IMR-90 (cell line): ENCODE measurements around the gene TAAR9. TPM values are rescaled to one million over a fixed set of nuclear protein-coding genes. Genes with fewer than 3 reads are reported as not detected.

ENCODE experiments used
- ATAC-seq: fragments of 200-7000 bp; cut with Tn5 transposase; 2 replicates; pipeline ENCODE4 v1.9.1; 2020; ENCODE audit warnings: low read depth, mild to moderate bottlenecking, moderate library complexity
- BruUV-seq: library from RNA; stranded (reverse); fragments of 400-500 nt; replicated peaks from 2 replicates; lab custom pipeline; 2021; lab: Mats Ljungman, UMichigan
- CTCF ChIA-PET: fragments of 300-600 bp; formaldehyde crosslinking; extraction: SDS; loops from one replicate; lab custom pipeline; 2021; ENCODE audit warnings: antibody characterized with exemption; lab: Yijun Ruan, JAX
- POLR2A ChIA-PET: fragments of 300-600 bp; sonication (Branson Sonifier 250); formaldehyde crosslinking; loops from one replicate; lab custom pipeline; 2022; ENCODE audit warnings: antibody characterized with exemption; ENCODE audit not compliant: unreplicated experiment; lab: Charles Lee
- DNase-seq: peaks from one replicate; pipeline ENCODE4 v3.0.0; 2013
- H2AFZ ChIP-seq: replicated peaks from 2 replicates; pipeline ENCODE3; 2013; ENCODE audit warnings: low read length, mild to moderate bottlenecking; ENCODE audit not compliant: poor library complexity
- H2AK5ac ChIP-seq: 2 replicates; pipeline ENCODE4 v1.6.1; 2013; ENCODE audit warnings: low read depth, low read length, inconsistent platforms
- H2AK9ac ChIP-seq: replicated peaks from 2 replicates; pipeline ENCODE3; 2013; ENCODE audit warnings: mild to moderate bottlenecking, low read depth, low read length, moderate library complexity; ENCODE audit not compliant: poor library complexity
- H2BK120ac ChIP-seq: 2 replicates; pipeline ENCODE4 v1.6.1; 2013; ENCODE audit warnings: low read depth, low read length, inconsistent platforms
- H2BK15ac ChIP-seq: 3 replicates; pipeline ENCODE4 v1.6.1; 2013; ENCODE audit warnings: low read depth, low read length, inconsistent platforms
- H2BK20ac ChIP-seq: 2 replicates; pipeline ENCODE4 v1.6.1; 2013; ENCODE audit warnings: low read depth, mild to moderate bottlenecking, inconsistent platforms, low read length, moderate library complexity
- H2BK5ac ChIP-seq: 2 replicates; pipeline ENCODE4 v1.6.1; 2013; ENCODE audit warnings: mild to moderate bottlenecking, low read depth, low read length, inconsistent platforms; ENCODE audit not compliant: poor library complexity, severe bottlenecking
- H3K14ac ChIP-seq: replicated peaks from 2 replicates; pipeline ENCODE4 v1.6.1; 2013; ENCODE audit warnings: low read depth, low read length, inconsistent platforms
- H3K18ac ChIP-seq: 2 replicates; pipeline ENCODE4 v1.6.1; 2013; ENCODE audit warnings: low read depth, low read length, control low read depth
- H3K23ac ChIP-seq: 2 replicates; pipeline ENCODE4 v1.6.1; 2013; ENCODE audit warnings: low read depth, low read length, inconsistent platforms
- H3K27ac ChIP-seq: 2 replicates; pipeline ENCODE4 v1.5.1; 2013; ENCODE audit warnings: mild to moderate bottlenecking, control low read depth, low read length; ENCODE audit not compliant: insufficient read depth
- H3K27me3 ChIP-seq: 2 replicates; pipeline ENCODE4 v1.6.1; 2013; ENCODE audit warnings: low read length; ENCODE audit not compliant: control insufficient read depth, insufficient read depth
- H3K36me3 ChIP-seq: 2 replicates; pipeline ENCODE4 v1.6.1; 2013; ENCODE audit warnings: low read length, mixed read lengths; ENCODE audit not compliant: control insufficient read depth, insufficient read depth
- H3K4ac ChIP-seq: 2 replicates; pipeline ENCODE4 v1.6.1; 2013; ENCODE audit warnings: low read depth, low read length, inconsistent platforms
- H3K4me1 ChIP-seq: 2 replicates; pipeline ENCODE4 v1.6.1; 2013; ENCODE audit warnings: low read length, mixed read lengths; ENCODE audit not compliant: control insufficient read depth, insufficient read depth
- H3K4me2 ChIP-seq: 2 replicates; pipeline ENCODE4 v1.6.1; 2013; ENCODE audit warnings: low read depth, mild to moderate bottlenecking, control low read depth, low read length, moderate library complexity
- H3K4me3 ChIP-seq: 2 replicates; pipeline ENCODE4 v1.5.1; 2013; ENCODE audit warnings: low read depth, mild to moderate bottlenecking, control low read depth, low read length, moderate library complexity; ENCODE audit not compliant: insufficient read depth
- H3K56ac ChIP-seq: 2 replicates; pipeline ENCODE4 v1.6.1; 2013; ENCODE audit warnings: low read length, inconsistent platforms; ENCODE audit not compliant: insufficient read depth; ENCODE audit errors: extremely low read depth
- H3K79me1 ChIP-seq, 2 experiments: 2 replicates each; pipeline ENCODE4 v1.6.1; 2013; ENCODE audit warnings: low read length in 2 of 2, inconsistent platforms in 1 of 2, low read depth in 1 of 2
- H3K9ac ChIP-seq: 2 replicates; pipeline ENCODE4 v1.6.1; 2013; ENCODE audit warnings: low read depth, low read length, control low read depth
- H3K9me1 ChIP-seq: 2 replicates; pipeline ENCODE4 v1.6.1; 2013; ENCODE audit warnings: low read length, inconsistent platforms; ENCODE audit not compliant: insufficient read depth
- H3K9me3 ChIP-seq: 2 replicates; pipeline ENCODE4 v1.6.1; 2013; ENCODE audit warnings: low read length; ENCODE audit not compliant: control insufficient read depth, insufficient read depth
- H4K20me1 ChIP-seq: 2 replicates; pipeline ENCODE4 v1.6.1; 2013; ENCODE audit warnings: low read length, inconsistent platforms; ENCODE audit not compliant: insufficient read depth
- H4K5ac ChIP-seq: 2 replicates; pipeline ENCODE4 v1.6.1; 2013; ENCODE audit warnings: mild to moderate bottlenecking, low read depth, low read length, control low read depth
- H4K8ac ChIP-seq, 2 experiments: 2 replicates each; pipeline ENCODE4 v1.6.1; 2013; ENCODE audit warnings: low read depth in 2 of 2, low read length in 2 of 2, control low read depth in 1 of 2, inconsistent platforms in 1 of 2
- H4K91ac ChIP-seq: 2 replicates; pipeline ENCODE4 v1.6.1; 2013; ENCODE audit warnings: low read depth, low read length, inconsistent platforms; ENCODE audit not compliant: insufficient read depth
- CEBPB ChIP-seq: IDR thresholded peaks from 2 replicates; pipeline ENCODE4 v1.6.1; 2012; ENCODE audit warnings: low read depth, low read length, improper control_type of control experiment
- CTCF ChIP-seq: conservative IDR thresholded peaks from 2 replicates; pipeline ENCODE4 v1.5.1; 2012; ENCODE audit warnings: mild to moderate bottlenecking, low read depth, low read length, improper control_type of control experiment
- WGBS, 2 experiments: methylation state at CpG; one replicate each; pipeline versions ENCODE4 v1.1.5 to v1.1.7; 2013; ENCODE audit warnings: missing lambda C conversion rate in 2 of 2; ENCODE audit not compliant: insufficient read length in 1 of 2; ENCODE audit errors: extremely low coverage in 2 of 2; 5-methylcytosine and 5-hydroxymethylcytosine counted together
- dilution Hi-C: fragments of 300-500 bp; cut with HindIII; formaldehyde crosslinking; loops from one replicate; pipeline ENCODE4 v1.14.3; 2018; ENCODE audit warnings: low sequenced_read_pairs; ENCODE audit not compliant: unreplicated experiment
- in situ Hi-C: fragments of 300-500 bp; cut with MboI; formaldehyde crosslinking; loops from 3 replicates; pipeline ENCODE4 v1.14.3; 2019; ENCODE audit warnings: low sequenced_read_pairs, inconsistent platforms, mixed read lengths
- intact Hi-C: fragments of 100-400 bp; cut with micrococcal nuclease; formaldehyde crosslinking; loops from 2 replicates; pipeline ENCODE4 v1.10.0; 2022
- polyA plus RNA-seq, 3 experiments: library from polyadenylated mRNA; depleted of rRNA; stranded (reverse); fragments of >200 nt; gene quantifications; 2 replicates each; pipeline ENCODE4 v1.2.3, GENCODE V29; 2012; ENCODE audit warnings: low replicate concordance in 1 of 3
- total RNA-seq: library from RNA; depleted of rRNA; stranded (reverse); fragments of >200 nt; gene quantifications from 2 replicates; pipeline ENCODE4 v1.2.3, GENCODE V29; 2012

TAAR9 gene
- total and polyA plus RNA-seq, 2 of the 4 experiments (the other 2 are of a cell fraction): not detected

GRCh38 chr6:132527791-132528190 lies 10.3 kb upstream of the TAAR9 start:
- Histone ChIP-seq H3K14ac (no peak overlapping the region), H3K4me3 (no peak overlapping the region), H3K9ac (no peak overlapping the region), H3K56ac (no peak overlapping the region), H3K36me3 (no peaks in the 10 kb centered on the region), H2BK15ac (no peak overlapping the region), H2AK9ac (no peak overlapping the region), H4K8ac (no peak overlapping the region), H3K4me2 (no peak overlapping the region), H3K79me1 (no peaks in the 10 kb centered on the region), H3K27ac (no peak overlapping the region), H4K91ac (no peak overlapping the region), H3K4ac (no peak overlapping the region), H2AFZ (no peak overlapping the region), H3K9me3 (peaks cover 6% of the 10 kb centered on the region; the same call in 1 of the 2 replicates), H3K9me1 (no peaks in the 10 kb centered on the region), H2AK5ac (no peak overlapping the region), H2BK20ac (no peak overlapping the region), H4K5ac (no peak overlapping the region), H3K18ac (no peak overlapping the region), H2BK120ac (no peak overlapping the region), H3K4me1 (no peaks in the 10 kb centered on the region), H3K27me3 (peaks cover 28% of the 10 kb centered on the region), H2BK5ac (no peak overlapping the region), H3K23ac (no peak overlapping the region), H4K20me1 (no peaks in the 10 kb centered on the region)
- in situ Hi-C loops: no loop called here
- 60% methylated on average over 1 of the region's 6 CpGs; no CpG with 5 or more reads in 1 of the 2 experiments for WGBS, 2 experiments
- DNase-seq (peak; percentile 18), ATAC-seq (no peak)
- BruUV-seq: no TSS peak
- no peak for TF ChIP-seq CEBPB
- TF ChIP-seq CTCF: no peak
- dilution Hi-C loops: no loop called here
- intact Hi-C loops: loop anchor here (1.0 kb wide), 1 partner anchor 254 kb away; no protein-coding TSS in a partner anchor
- ChIA-PET POLR2A (no interaction called here), CTCF (no interaction called here)
